ENCODE results near the gene TRRAP. TPM values are rescaled to one million over a fixed set of nuclear protein-coding genes. Genes with fewer than 3 reads are reported as not detected.
A peak's percentile ranks its signal among the peaks of the same experiment; 100 is the strongest.

The TRRAP gene
- total RNA-seq, 1 experiment from 2014 or later = 55.4 TPM

- Mint-ChIP-seq H3K9me3 (ENCODE audit: unreplicated experiment) (no peaks in the 10 kb centered on the region), H3K27ac (ENCODE audit: unreplicated experiment) (no peak overlapping the region), H3K27me3 (ENCODE audit: insufficient read depth, unreplicated experiment) (no peaks in the 10 kb centered on the region), H3K4me3 (ENCODE audit: unreplicated experiment) (no peak overlapping the region), H3K4me1 (ENCODE audit: low read depth, unreplicated experiment) (no peaks in the 10 kb centered on the region), H3K36me3 (ENCODE audit: insufficient read depth, unreplicated experiment) (no peaks in the 10 kb centered on the region)
- Histone ChIP-seq H3K36me3 (ENCODE audit: control insufficient read depth, insufficient read depth, low read length) (no peaks in the 10 kb centered on the region), H3K9me3 (no peaks in the 10 kb centered on the region), H3K4me3 (ENCODE audit: low read depth, low read length) (no peak overlapping the region), H3K4me1 (no peaks in the 10 kb centered on the region), H3K27me3 (replicated peaks; ENCODE audit: control insufficient read depth, insufficient read depth, low read length) (no peaks in the 10 kb centered on the region)
- POLR2A ChIA-PET = no interaction called here
- BruUV-seq (replicated peaks) = no TSS peak
- DNase-seq = no peak
- CTCF ChIA-PET = interaction anchor here (1.0 kb wide), 1 partner anchor 61 kb away, joined by 3 read pairs; no protein-coding TSS in a partner anchor
- intact Hi-C loops (cut with micrococcal nuclease; ENCODE audit: unreplicated experiment) = no loop called here
- no peak for TF ChIP-seq CTCF (IDR thresholded peaks at IDR 0.05; ENCODE audit: insufficient read depth in 1 of 2, low read depth in 1 of 2, low read length in 1 of 2, severe bottlenecking in 1 of 2, unreplicated experiment in 1 of 2)
Observed at GRCh38 chr7:98833022-98833421, 45.3 kb upstream of the TRRAP start.

- ChIA-PET CTCF (no interaction called here), POLR2A (no interaction called here)
- intact Hi-C loops (cut with micrococcal nuclease; ENCODE audit: unreplicated experiment) = no loop called here
Observed at GRCh38 chr7:98834949-98835348, 43.4 kb upstream of the TRRAP start.

GRCh38 chr7:98836811-98837629, 41.3 kb upstream of the TRRAP start:
- Histone ChIP-seq H3K4me3 (ENCODE audit: low read depth, low read length) (no peak overlapping the region), H3K27me3 (replicated peaks; ENCODE audit: control insufficient read depth, insufficient read depth, low read length) (no peaks in the 10 kb centered on the region), H3K9me3 (no peaks in the 10 kb centered on the region), H3K36me3 (ENCODE audit: control insufficient read depth, insufficient read depth, low read length) (no peaks in the 10 kb centered on the region), H3K4me1 (no peaks in the 10 kb centered on the region)
- intact Hi-C loops (cut with micrococcal nuclease; ENCODE audit: unreplicated experiment) = loop anchor here (1.0 kb wide), 2 partner anchors 82 to 404 kb away; no protein-coding TSS in a partner anchor
- H3K27ac Mint-ChIP-seq (ENCODE audit: unreplicated experiment) = no peak overlapping the region
- H3K9me3 Mint-ChIP-seq (ENCODE audit: unreplicated experiment) = no peaks in the 10 kb centered on the region
- CTCF ChIA-PET = interaction anchor here (0.9 to 1.8 kb wide), 3 partner anchors 13 to 416 kb away, joined by 3 to 5 read pairs (median 3); no protein-coding TSS in a partner anchor
- no peaks in the 10 kb centered on the region for H3K36me3 Mint-ChIP-seq (ENCODE audit: insufficient read depth, unreplicated experiment)
- no peaks in the 10 kb centered on the region for H3K27me3 Mint-ChIP-seq (ENCODE audit: insufficient read depth, unreplicated experiment)
- no peak overlapping the region for H3K4me3 Mint-ChIP-seq (ENCODE audit: unreplicated experiment)
- H3K4me1 Mint-ChIP-seq (ENCODE audit: low read depth, unreplicated experiment) = no peaks in the 10 kb centered on the region
- POLR2A ChIA-PET = no interaction called here
- peak; percentile 74 to 83 for TF ChIP-seq CTCF (IDR thresholded peaks at IDR 0.05; ENCODE audit: insufficient read depth in 1 of 2, low read depth in 1 of 2, low read length in 1 of 2, severe bottlenecking in 1 of 2, unreplicated experiment in 1 of 2)
- DNase-seq = peak; percentile 72 to 73
- BruUV-seq (replicated peaks) = no TSS peak

More at GRCh38 chr7:98834949-98835348, 43.4 kb upstream of the TRRAP start:
- no peaks in the 10 kb centered on the region for H3K27me3 ChIP-seq (replicated peaks; ENCODE audit: control insufficient read depth, insufficient read depth, low read length)
- no peaks in the 10 kb centered on the region for H3K9me3 ChIP-seq
- no peaks in the 10 kb centered on the region for H3K4me1 Mint-ChIP-seq (ENCODE audit: low read depth, unreplicated experiment)
- H3K4me3 ChIP-seq (ENCODE audit: low read depth, low read length) = no peak overlapping the region
- no peaks in the 10 kb centered on the region for H3K4me1 ChIP-seq
- H3K27me3 Mint-ChIP-seq (ENCODE audit: insufficient read depth, unreplicated experiment) = no peaks in the 10 kb centered on the region
- BruUV-seq (replicated peaks) = no TSS peak
- no peak for TF ChIP-seq CTCF (IDR thresholded peaks at IDR 0.05; ENCODE audit: insufficient read depth in 1 of 2, low read depth in 1 of 2, low read length in 1 of 2, severe bottlenecking in 1 of 2, unreplicated experiment in 1 of 2)
- H3K4me3 Mint-ChIP-seq (ENCODE audit: unreplicated experiment) = no peak overlapping the region
- H3K9me3 Mint-ChIP-seq (ENCODE audit: unreplicated experiment) = no peaks in the 10 kb centered on the region
- no peak overlapping the region for H3K27ac Mint-ChIP-seq (ENCODE audit: unreplicated experiment)
- H3K36me3 ChIP-seq (ENCODE audit: control insufficient read depth, insufficient read depth, low read length) = no peaks in the 10 kb centered on the region
- no peak for DNase-seq
- H3K36me3 Mint-ChIP-seq (ENCODE audit: insufficient read depth, unreplicated experiment) = no peaks in the 10 kb centered on the region
